ENCODE results near the gene PIP5KL1.

PIP5KL1 gene

DNA sequence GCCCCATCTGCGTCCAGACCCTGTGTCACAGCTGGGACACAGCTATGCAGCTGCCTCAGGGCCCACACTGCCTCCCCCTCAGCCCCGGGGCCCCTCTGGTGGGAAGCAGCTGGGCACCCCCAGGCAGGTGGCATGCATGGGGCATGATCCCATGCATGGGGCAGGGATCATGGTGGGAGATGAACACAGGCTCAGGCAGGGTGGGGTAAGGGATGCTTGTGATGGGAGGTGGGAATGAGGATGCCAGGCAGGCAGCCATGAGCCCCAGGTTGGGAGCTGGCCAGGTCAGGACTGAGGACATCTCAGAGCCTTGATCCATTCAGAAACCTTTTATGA is 30.5 kb upstream of the PIP5KL1 start:
- Mint-ChIP-seq H3K4me1 (peaks cover 73% of the 10 kb centered on the region), H3K27me3 (no peaks in the 10 kb centered on the region), H3K27ac (peak overlapping the region; percentile 88), H3K9me3 (peaks cover 2% of the 10 kb centered on the region), H3K4me3 (no peak overlapping the region), H3K36me3 (peaks cover 24% of the 10 kb centered on the region)
- ATAC-seq (ENCODE audit: low read depth) (no peak), DNase-seq (ENCODE audit: low spot score in 2 of 2) (no peak)

GRCh38 chr9:127960410-127961154 is 30.0 kb upstream of the PIP5KL1 start:
- H3K4me1 Mint-ChIP-seq, result peaks cover 72% of the 10 kb centered on the region
- H3K27ac Mint-ChIP-seq, result peak overlapping the region; percentile 88
- peaks cover 24% of the 10 kb centered on the region for H3K36me3 Mint-ChIP-seq
- no peaks in the 10 kb centered on the region for H3K27me3 Mint-ChIP-seq
- H3K4me3 Mint-ChIP-seq, result no peak overlapping the region
- DNase-seq (ENCODE audit: low spot score in 2 of 2), result no peak
- H3K9me3 Mint-ChIP-seq, result peaks cover 2% of the 10 kb centered on the region
- ATAC-seq (ENCODE audit: low read depth), result no peak

GRCh38 chr9:127959841-127960409 is 29.3 kb upstream of the PIP5KL1 start:
- Mint-ChIP-seq H3K4me1 (peaks cover 71% of the 10 kb centered on the region), H3K27ac (peak overlapping the region; percentile 88), H3K4me3 (no peak overlapping the region), H3K36me3 (peaks cover 24% of the 10 kb centered on the region), H3K27me3 (no peaks in the 10 kb centered on the region), H3K9me3 (peaks cover 2% of the 10 kb centered on the region)
- ATAC-seq (ENCODE audit: low read depth), result no peak
- DNase-seq (ENCODE audit: low spot score in 2 of 2), result no peak

DNA sequence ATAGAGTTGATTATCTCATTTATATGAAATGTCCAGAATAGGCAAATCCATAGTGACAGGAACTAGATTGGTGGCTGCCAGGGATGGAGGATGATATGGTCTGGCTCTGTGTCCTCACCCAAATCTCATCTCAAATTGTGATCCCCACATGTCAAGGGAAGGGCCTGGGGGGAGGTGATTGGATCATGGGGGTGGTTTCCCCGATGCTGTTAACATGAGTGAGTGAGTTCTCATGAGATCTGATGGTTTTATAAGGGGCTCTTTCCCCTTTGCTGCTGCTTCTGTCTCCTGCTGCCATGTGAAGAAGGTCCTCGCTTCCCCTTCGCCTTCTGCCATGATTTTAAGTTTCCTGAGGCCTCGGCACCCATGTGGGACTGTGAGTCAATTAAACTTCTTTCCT is 28.8 kb upstream of the PIP5KL1 start:
- peaks cover 68% of the 10 kb centered on the region for H3K4me1 Mint-ChIP-seq
- peak overlapping the region; percentile 88 for H3K27ac Mint-ChIP-seq
- H3K27me3 Mint-ChIP-seq, result no peaks in the 10 kb centered on the region
- peaks cover 2% of the 10 kb centered on the region for H3K9me3 Mint-ChIP-seq
- ATAC-seq (ENCODE audit: low read depth) (no peak), DNase-seq (ENCODE audit: low spot score in 2 of 2) (no peak)
- no peak overlapping the region for H3K4me3 Mint-ChIP-seq
- peaks cover 24% of the 10 kb centered on the region for H3K36me3 Mint-ChIP-seq

GRCh38 chr9:127958728-127959127 is 28.2 kb upstream of the PIP5KL1 start:
- Mint-ChIP-seq H3K4me3 (no peak overlapping the region), H3K36me3 (peaks cover 24% of the 10 kb centered on the region), H3K27ac (peak overlapping the region; percentile 88), H3K9me3 (peaks cover 2% of the 10 kb centered on the region), H3K4me1 (peaks cover 66% of the 10 kb centered on the region), H3K27me3 (no peaks in the 10 kb centered on the region)
- DNase-seq (ENCODE audit: low spot score in 2 of 2), result no peak
- ATAC-seq (ENCODE audit: low read depth), result no peak

DNA sequence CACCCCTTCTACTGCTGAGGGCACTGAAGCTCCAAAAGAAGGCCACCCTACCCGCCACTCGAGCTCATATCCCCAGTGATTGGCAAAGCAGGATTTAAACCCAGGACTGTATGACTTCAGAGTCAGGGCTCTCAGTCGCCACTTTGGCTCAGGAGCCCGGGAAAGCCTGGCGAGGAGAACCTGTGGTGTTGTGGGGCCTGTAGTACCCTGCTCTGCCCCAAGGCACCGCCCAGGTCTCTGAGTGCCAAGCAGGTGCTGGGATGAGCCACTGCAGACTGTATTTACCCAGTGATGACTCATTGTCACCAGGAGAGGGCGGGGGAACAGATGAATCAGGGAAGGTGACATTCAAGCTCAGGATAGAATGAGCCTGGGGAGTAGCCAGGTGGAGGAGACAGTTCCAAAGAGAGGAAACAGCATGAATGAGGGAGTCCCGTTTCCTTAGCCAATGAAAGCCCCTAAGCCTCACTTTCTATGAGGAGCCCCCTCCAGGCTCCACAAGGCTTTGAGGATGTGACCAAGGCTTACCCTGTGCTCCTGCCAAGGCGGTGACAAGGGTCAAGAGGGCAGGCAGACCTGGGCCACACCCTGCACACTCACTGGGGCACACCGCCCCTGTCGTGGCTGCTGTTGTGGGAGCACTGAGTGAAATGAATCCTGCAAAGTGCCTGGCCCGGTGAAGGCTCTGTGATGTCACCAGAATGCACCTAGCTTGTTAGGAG is 24.9 kb upstream of the PIP5KL1 start:
- H3K9me3 Mint-ChIP-seq, result peaks cover 2% of the 10 kb centered on the region
- DNase-seq (ENCODE audit: low spot score in 2 of 2) (peak; percentile 56 to 77), ATAC-seq (ENCODE audit: low read depth) (peak; percentile 97)
- H3K4me3 Mint-ChIP-seq, result peak overlapping the region; percentile 33
- peaks cover 17% of the 10 kb centered on the region for H3K36me3 Mint-ChIP-seq
- H3K27ac Mint-ChIP-seq, result peak overlapping the region; percentile 74
- peaks cover 45% of the 10 kb centered on the region for H3K4me1 Mint-ChIP-seq
- H3K27me3 Mint-ChIP-seq, result no peaks in the 10 kb centered on the region

- Mint-ChIP-seq H3K4me1 (peaks cover 39% of the 10 kb centered on the region), H3K27ac (peak overlapping the region; percentile 74), H3K9me3 (peaks cover 2% of the 10 kb centered on the region), H3K4me3 (no peak overlapping the region), H3K36me3 (peaks cover 13% of the 10 kb centered on the region), H3K27me3 (no peaks in the 10 kb centered on the region)
- DNase-seq (ENCODE audit: low spot score in 2 of 2), result no peak
- no peak for ATAC-seq (ENCODE audit: low read depth)
These were observed 24.3 kb upstream of the PIP5KL1 start for GRCh38 chr9:127954831-127955293.

DNA sequence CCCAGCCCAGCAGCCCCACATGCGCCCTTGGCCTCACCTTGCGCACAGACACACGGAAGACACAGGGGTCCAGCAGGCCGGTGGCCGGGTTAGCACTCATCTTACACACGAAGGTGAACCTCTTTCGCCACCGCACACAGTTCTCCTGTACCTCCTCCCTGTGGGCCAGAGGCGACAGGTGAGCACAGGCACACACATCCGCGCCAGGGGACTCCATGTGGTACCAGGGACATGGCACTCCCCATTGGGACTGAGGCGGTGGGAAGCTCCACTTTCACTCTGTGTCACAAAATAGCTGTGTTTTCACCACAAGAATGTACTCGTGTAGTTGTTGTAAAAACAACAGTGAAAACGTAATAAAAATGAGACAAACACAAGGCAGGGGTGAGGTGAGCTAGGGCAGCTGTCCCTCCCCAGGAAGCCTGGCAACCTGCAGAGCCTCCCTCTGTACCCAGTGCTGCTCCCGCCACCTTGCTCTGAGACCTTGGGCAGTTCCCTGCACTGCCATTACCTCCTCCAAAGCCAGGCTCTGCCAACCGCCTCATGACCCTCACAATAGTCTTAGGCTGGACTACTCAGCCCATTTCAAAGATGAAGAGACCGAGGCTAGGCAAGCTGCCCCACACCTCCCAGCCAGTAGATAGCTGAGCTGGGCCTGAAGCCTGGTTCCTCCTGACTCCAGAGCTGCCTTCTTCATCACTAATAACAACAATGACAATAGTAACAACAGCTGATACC is 23.4 kb upstream of the PIP5KL1 start:
- peak overlapping the region; percentile 74 for H3K27ac Mint-ChIP-seq
- peaks cover 29% of the 10 kb centered on the region for H3K4me1 Mint-ChIP-seq
- no peaks in the 10 kb centered on the region for H3K27me3 Mint-ChIP-seq
- no peak for ATAC-seq (ENCODE audit: low read depth)
- peaks cover 2% of the 10 kb centered on the region for H3K9me3 Mint-ChIP-seq
- H3K36me3 Mint-ChIP-seq, result peaks cover 8% of the 10 kb centered on the region
- H3K4me3 Mint-ChIP-seq, result no peak overlapping the region
- no peak for DNase-seq (ENCODE audit: low spot score in 2 of 2)

- peaks cover 25% of the 10 kb centered on the region for H3K4me1 Mint-ChIP-seq
- no peak overlapping the region for H3K27ac Mint-ChIP-seq
- H3K4me3 Mint-ChIP-seq, result no peak overlapping the region
These were observed 22.6 kb upstream of the PIP5KL1 start for GRCh38 chr9:127953154-127953553.

GRCh38 chr9:127950513-127951289 is 20.1 kb upstream of the PIP5KL1 start:
- ATAC-seq (ENCODE audit: low read depth), result no peak
- Mint-ChIP-seq H3K36me3 (peaks cover 5% of the 10 kb centered on the region), H3K4me1 (peaks cover 18% of the 10 kb centered on the region), H3K4me3 (no peak overlapping the region), H3K27ac (peak overlapping the region; percentile 85), H3K27me3 (no peaks in the 10 kb centered on the region), H3K9me3 (no peaks in the 10 kb centered on the region)
- no peak for DNase-seq (ENCODE audit: low spot score in 2 of 2)

More at GRCh38 chr9:127953154-127953553, 22.6 kb upstream of the PIP5KL1 start:
- DNase-seq (ENCODE audit: low spot score in 2 of 2) (no peak), ATAC-seq (ENCODE audit: low read depth) (no peak)
- peaks cover 8% of the 10 kb centered on the region for H3K36me3 Mint-ChIP-seq
- H3K9me3 Mint-ChIP-seq, result no peaks in the 10 kb centered on the region
- no peaks in the 10 kb centered on the region for H3K27me3 Mint-ChIP-seq

- H3K9me3 Mint-ChIP-seq, result no peaks in the 10 kb centered on the region
- H3K4me3 Mint-ChIP-seq, result no peak overlapping the region
- H3K36me3 Mint-ChIP-seq, result peaks cover 5% of the 10 kb centered on the region
These were observed 19.4 kb upstream of the PIP5KL1 start for GRCh38 chr9:127949827-127950512.

GRCh38 chr9:127947841-127948710 is 17.5 kb upstream of the PIP5KL1 start:
- Mint-ChIP-seq H3K36me3 (peaks cover 8% of the 10 kb centered on the region), H3K27ac (peak overlapping the region; percentile 36), H3K27me3 (no peaks in the 10 kb centered on the region), H3K4me3 (no peak overlapping the region), H3K9me3 (no peaks in the 10 kb centered on the region), H3K4me1 (peaks cover 10% of the 10 kb centered on the region)
- DNase-seq (ENCODE audit: low spot score in 2 of 2) (no peak), ATAC-seq (ENCODE audit: low read depth) (no peak)

More at GRCh38 chr9:127949827-127950512, 19.4 kb upstream of the PIP5KL1 start:
- Mint-ChIP-seq H3K4me1 (peaks cover 13% of the 10 kb centered on the region), H3K27me3 (no peaks in the 10 kb centered on the region), H3K27ac (peak overlapping the region; percentile 85)
- no peak for DNase-seq (ENCODE audit: low spot score in 2 of 2)
- no peak for ATAC-seq (ENCODE audit: low read depth)
